GM23248 (cell line): ENCODE data around the gene FAM72D. TPM values are rescaled to one million over a fixed set of nuclear protein-coding genes. Genes with fewer than 3 reads are reported as not detected.
"Not testable (repeated sequence)": the region's sequence is repeated elsewhere in the genome, so short reads cannot be mapped to it uniquely, and the experiment has no call there.

Source experiments
- DNase-seq: peaks from one replicate; pipeline ENCODE4 v3.0.0-alpha.2; 2015
- H2AFZ ChIP-seq: fragments of 200-600 bp; sonication (generic); 2 replicates; pipeline ENCODE4 v1.6.1; 2016; ENCODE audit warnings: antibody characterized with exemption
- H3F3A ChIP-seq: fragments of 200-600 bp; sonication (generic); 2 replicates; pipeline ENCODE4 v1.6.1; 2016; ENCODE audit warnings: mild to moderate bottlenecking, antibody characterized with exemption, mixed run types; ENCODE audit not compliant: insufficient read depth
- H3K27ac ChIP-seq: fragments of 200-600 bp; sonication (generic); 2 replicates; pipeline ENCODE4 v1.5.1; 2016; ENCODE audit warnings: mild to moderate bottlenecking
- H3K27me3 ChIP-seq: fragments of 200-600 bp; sonication (generic); replicated peaks from 2 replicates; pipeline ENCODE4 v1.6.1; 2016; ENCODE audit warnings: mild to moderate bottlenecking; ENCODE audit not compliant: insufficient read depth
- H3K36me3 ChIP-seq: fragments of 200-600 bp; sonication (generic); 2 replicates; pipeline ENCODE4 v1.6.1; 2016; ENCODE audit warnings: low read depth, mild to moderate bottlenecking
- H3K4me1 ChIP-seq: fragments of 200-600 bp; sonication (generic); 2 replicates; pipeline ENCODE4 v1.6.1; 2016; ENCODE audit warnings: mild to moderate bottlenecking; ENCODE audit not compliant: insufficient read depth
- H3K4me2 ChIP-seq: fragments of 200-600 bp; sonication (generic); one replicate; pipeline ENCODE4 v1.6.1; 2016; ENCODE audit warnings: mild to moderate bottlenecking; ENCODE audit not compliant: unreplicated experiment
- H3K4me3 ChIP-seq: fragments of 200-600 bp; sonication (generic); 2 replicates; pipeline ENCODE4 v1.5.1; 2016; ENCODE audit warnings: mild to moderate bottlenecking
- H3K79me2 ChIP-seq: fragments of 200-600 bp; sonication (generic); 2 replicates; pipeline ENCODE4 v1.6.1; 2016; ENCODE audit warnings: mild to moderate bottlenecking; ENCODE audit not compliant: insufficient read depth
- H3K9ac ChIP-seq: fragments of 200-600 bp; sonication (generic); 2 replicates; pipeline ENCODE4 v1.6.1; 2016; ENCODE audit warnings: mild to moderate bottlenecking
- H3K9me2 ChIP-seq: fragments of 200-600 bp; sonication (generic); 2 replicates; pipeline ENCODE4 v1.6.1; 2016; ENCODE audit warnings: mixed run types, mild to moderate bottlenecking, moderate library complexity; ENCODE audit not compliant: insufficient read depth
- H3K9me3 ChIP-seq: fragments of 200-600 bp; sonication (generic); one replicate; pipeline ENCODE4 v1.6.1; 2017; ENCODE audit warnings: low read depth
- H4K20me1 ChIP-seq: fragments of 200-600 bp; sonication (generic); 2 replicates; pipeline ENCODE4 v1.6.0; 2016; ENCODE audit not compliant: insufficient read depth
- WGBS, 2 experiments: methylation state at CpG; one replicate each; pipeline ENCODE4 v1.1.6; 2015 to 2017; ENCODE audit warnings: low lambda C conversion rate in 2 of 2, low coverage in 1 of 2; ENCODE audit errors: missing lambda C conversion rate in 2 of 2; 5-methylcytosine and 5-hydroxymethylcytosine counted together
- in situ Hi-C: fragments of 300-500 bp; cut with MboI; formaldehyde crosslinking; loops from 2 replicates; pipeline ENCODE4 v1.15.0; 2020
- polyA plus RNA-seq: library from polyadenylated mRNA; unstranded; fragments of >200 nt; fragmentation: Nextera tagmentation; extraction: Ambion mirVana; gene quantifications from 2 replicates; pipeline ENCODE4 v1.2.1, GENCODE V29; 2016
- total RNA-seq: library from RNA; depleted of rRNA; stranded (reverse); fragments of >200 nt; shearing (Covaris generic); gene quantifications from 2 replicates; pipeline ENCODE4 v1.2.3, GENCODE V29; 2014

The FAM72D gene
- total and polyA plus RNA-seq, 2 experiments from 2014 or later = 0.43 to 1.6 TPM

- WGBS, 2 experiments = no CpG with 5 or more reads among the region's 3 CpGs
- H3F3A ChIP-seq, H3K9me3 ChIP-seq, H3K4me1 ChIP-seq, H3K36me3 ChIP-seq, H3K79me2 ChIP-seq, H3K9ac ChIP-seq, H4K20me1 ChIP-seq, H3K4me3 ChIP-seq, H3K4me2 ChIP-seq, H3K9me2 ChIP-seq, DNase-seq, in situ Hi-C loops, H2AFZ ChIP-seq, H3K27me3 ChIP-seq, H3K27ac ChIP-seq: not testable (repeated sequence)
Observed at GRCh38 chr1:145119842-145120241, 24.1 kb downstream of the FAM72D start.

GRCh38 chr1:145122344-145123061 lies 26.7 kb downstream of the FAM72D start:
- WGBS, 2 experiments = no CpG with 5 or more reads among the region's 7 CpGs
- H3K9me2 ChIP-seq, H2AFZ ChIP-seq, H4K20me1 ChIP-seq, H3K27ac ChIP-seq, H3K27me3 ChIP-seq, H3K4me3 ChIP-seq, H3K4me2 ChIP-seq, H3K36me3 ChIP-seq, H3K4me1 ChIP-seq, in situ Hi-C loops, H3K9ac ChIP-seq, H3K9me3 ChIP-seq, H3K79me2 ChIP-seq, DNase-seq, H3F3A ChIP-seq: not testable (repeated sequence)

- in situ Hi-C loops, H4K20me1 ChIP-seq, H3K27me3 ChIP-seq, H3K4me3 ChIP-seq, H3K79me2 ChIP-seq, H3K4me1 ChIP-seq, H2AFZ ChIP-seq, H3K9me3 ChIP-seq, H3K27ac ChIP-seq, H3K9me2 ChIP-seq, H3K9ac ChIP-seq, DNase-seq, H3K36me3 ChIP-seq, H3F3A ChIP-seq, H3K4me2 ChIP-seq: not testable (repeated sequence)
- WGBS, 2 experiments = no CpG with 5 or more reads among the region's 1 CpG
Observed at GRCh38 chr1:145123062-145123395, 27.3 kb downstream of the FAM72D start.

- H3K9ac ChIP-seq, in situ Hi-C loops, H4K20me1 ChIP-seq, H3K4me2 ChIP-seq, H3K36me3 ChIP-seq, H3K4me1 ChIP-seq, H3K4me3 ChIP-seq, DNase-seq, H3K79me2 ChIP-seq, H3K27me3 ChIP-seq, H3F3A ChIP-seq, H2AFZ ChIP-seq, H3K9me3 ChIP-seq, H3K9me2 ChIP-seq, H3K27ac ChIP-seq: not testable (repeated sequence)
- WGBS, 2 experiments = no CpG with 5 or more reads among the region's 7 CpGs
Observed at GRCh38 chr1:145123992-145124641, 28.3 kb downstream of the FAM72D start.

- in situ Hi-C loops, H3K9ac ChIP-seq, H3F3A ChIP-seq, H2AFZ ChIP-seq, DNase-seq, H3K79me2 ChIP-seq, H4K20me1 ChIP-seq, H3K4me3 ChIP-seq, H3K9me2 ChIP-seq, H3K9me3 ChIP-seq, H3K27me3 ChIP-seq, H3K27ac ChIP-seq, H3K36me3 ChIP-seq, H3K4me1 ChIP-seq, H3K4me2 ChIP-seq: not testable (repeated sequence)
- WGBS, 2 experiments = no CpG with 5 or more reads among the region's 1 CpG
Observed at GRCh38 chr1:145125112-145125511, 29.3 kb downstream of the FAM72D start.

- H3K4me2 ChIP-seq, H3K9me2 ChIP-seq, DNase-seq, in situ Hi-C loops, H3K4me1 ChIP-seq, H3K79me2 ChIP-seq, H3K4me3 ChIP-seq, H2AFZ ChIP-seq, H3K36me3 ChIP-seq, H3K27ac ChIP-seq, H3K9me3 ChIP-seq, H3K27me3 ChIP-seq, H4K20me1 ChIP-seq, H3K9ac ChIP-seq, H3F3A ChIP-seq: not testable (repeated sequence)
Observed at GRCh38 chr1:145127144-145127543, 31.4 kb downstream of the FAM72D start.

GRCh38 chr1:145128697-145129469 lies 33.1 kb downstream of the FAM72D start:
- in situ Hi-C loops, H2AFZ ChIP-seq, H3K9me2 ChIP-seq, H3K9ac ChIP-seq, H4K20me1 ChIP-seq, H3K9me3 ChIP-seq, H3K36me3 ChIP-seq, H3K27me3 ChIP-seq, H3K79me2 ChIP-seq, H3K4me1 ChIP-seq, H3F3A ChIP-seq: not testable (repeated sequence)
- peak; percentile 66 for DNase-seq
- peak overlapping the region; percentile 53; the same call in 1 of the 2 replicates for H3K27ac ChIP-seq
- WGBS, 2 experiments = 2 to 5% methylated on average over 12 to 14 of the region's 14 CpGs
- peak overlapping the region; percentile 56 for H3K4me3 ChIP-seq
- peak overlapping the region; percentile 28 for H3K4me2 ChIP-seq
